DMS153 treated with DMSO at 0.1 percent for 48 hours (cell line): ENCODE results near the gene MRPS12.

Experiments
- DNase-seq: peaks from one replicate; lab custom pipeline; 2025; ENCODE audit not compliant: unreplicated experiment; lab: John Stamatoyannopoulos, UW

MRPS12 gene

DNA sequence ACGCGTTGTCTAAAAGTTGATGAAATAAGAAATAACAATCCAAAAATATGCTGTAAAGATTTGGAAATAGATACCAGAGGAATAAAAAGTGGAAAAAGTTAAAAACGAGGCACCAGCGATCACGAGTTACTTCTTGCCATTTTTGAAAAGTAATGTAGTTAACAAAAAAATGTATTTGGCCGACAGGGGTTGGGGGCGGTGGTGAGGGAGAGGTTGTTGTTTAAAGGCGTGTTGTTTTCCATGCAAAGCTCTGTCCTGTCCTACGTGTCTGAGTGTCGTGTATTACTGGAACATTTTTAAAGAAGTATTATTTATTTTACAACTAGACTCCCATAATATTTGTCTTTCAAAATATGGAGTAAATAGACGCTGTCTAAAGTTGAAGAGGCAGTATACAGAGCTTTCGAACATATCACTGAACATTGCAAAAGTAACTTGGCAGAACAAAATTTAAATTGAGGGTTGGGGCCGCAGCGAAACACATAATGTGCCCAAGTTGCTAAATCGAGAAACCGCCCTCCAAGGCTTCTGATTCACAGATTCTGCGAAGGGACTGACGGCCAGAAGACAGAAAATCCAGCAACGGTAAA lies 44.0 kb downstream of the MRPS12 start:
- no peak for DNase-seq

DNA sequence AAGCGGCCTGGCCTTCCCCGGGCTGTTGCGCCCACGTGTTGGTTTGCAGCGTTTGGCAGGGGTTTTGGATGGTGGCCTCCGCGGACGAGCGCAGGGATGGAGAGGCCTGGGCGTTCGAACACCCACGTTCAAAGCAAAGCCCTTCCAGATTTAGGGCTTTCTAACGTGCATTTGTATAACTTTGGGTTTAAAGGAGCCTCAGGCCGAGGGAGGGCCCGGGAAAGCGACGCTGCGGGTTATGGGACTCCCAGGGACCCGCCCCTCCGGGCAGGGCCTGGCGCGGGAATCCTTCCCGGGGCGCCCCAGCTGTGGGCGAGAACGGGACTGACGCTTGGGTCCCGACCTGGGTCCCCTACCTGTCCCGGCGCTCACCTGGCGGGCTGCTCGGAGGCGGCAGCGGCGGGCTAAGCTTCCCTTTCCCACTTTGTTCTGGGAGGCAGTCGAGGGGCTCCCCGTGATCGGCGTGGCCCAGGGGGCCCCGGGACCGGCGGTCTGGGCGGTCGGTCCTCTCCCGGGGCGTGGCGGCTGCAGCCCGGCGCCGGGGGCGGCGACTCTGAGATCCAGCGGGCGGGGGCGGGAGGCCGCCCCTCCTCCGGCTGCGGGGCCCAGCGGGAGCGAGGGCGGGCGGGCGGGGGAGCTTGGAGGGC lies 44.6 kb downstream of the MRPS12 start, which contains the start of gene FBXO17:
TSS of gene FBXO17 (minus strand) at position 529 of the 647 bp plus-strand sequence. CDS start 25,423 bp downstream, outside the sequence.
- DNase-seq: no peak

DNA sequence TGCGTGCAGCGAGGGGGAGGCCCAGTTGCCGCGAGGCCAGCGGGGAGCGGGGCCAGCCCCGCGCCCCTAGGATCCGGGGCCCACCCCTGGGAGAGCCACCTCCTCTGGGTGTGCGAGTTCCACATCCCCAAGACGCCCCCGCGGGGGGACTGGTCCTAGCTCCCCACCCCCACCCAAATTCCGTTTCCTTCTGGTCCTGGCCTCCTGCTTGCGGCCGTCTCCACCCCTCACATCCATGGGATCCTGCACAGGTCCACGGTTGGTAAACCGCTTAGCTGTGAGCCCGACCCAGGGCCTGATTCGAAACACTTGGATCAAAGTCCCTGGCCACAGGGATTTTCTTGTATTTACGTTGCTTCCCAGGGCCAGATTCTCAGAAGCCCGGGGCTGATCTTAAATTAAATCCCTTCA lies 45.1 kb downstream of the MRPS12 start:
- no peak for DNase-seq

DNA sequence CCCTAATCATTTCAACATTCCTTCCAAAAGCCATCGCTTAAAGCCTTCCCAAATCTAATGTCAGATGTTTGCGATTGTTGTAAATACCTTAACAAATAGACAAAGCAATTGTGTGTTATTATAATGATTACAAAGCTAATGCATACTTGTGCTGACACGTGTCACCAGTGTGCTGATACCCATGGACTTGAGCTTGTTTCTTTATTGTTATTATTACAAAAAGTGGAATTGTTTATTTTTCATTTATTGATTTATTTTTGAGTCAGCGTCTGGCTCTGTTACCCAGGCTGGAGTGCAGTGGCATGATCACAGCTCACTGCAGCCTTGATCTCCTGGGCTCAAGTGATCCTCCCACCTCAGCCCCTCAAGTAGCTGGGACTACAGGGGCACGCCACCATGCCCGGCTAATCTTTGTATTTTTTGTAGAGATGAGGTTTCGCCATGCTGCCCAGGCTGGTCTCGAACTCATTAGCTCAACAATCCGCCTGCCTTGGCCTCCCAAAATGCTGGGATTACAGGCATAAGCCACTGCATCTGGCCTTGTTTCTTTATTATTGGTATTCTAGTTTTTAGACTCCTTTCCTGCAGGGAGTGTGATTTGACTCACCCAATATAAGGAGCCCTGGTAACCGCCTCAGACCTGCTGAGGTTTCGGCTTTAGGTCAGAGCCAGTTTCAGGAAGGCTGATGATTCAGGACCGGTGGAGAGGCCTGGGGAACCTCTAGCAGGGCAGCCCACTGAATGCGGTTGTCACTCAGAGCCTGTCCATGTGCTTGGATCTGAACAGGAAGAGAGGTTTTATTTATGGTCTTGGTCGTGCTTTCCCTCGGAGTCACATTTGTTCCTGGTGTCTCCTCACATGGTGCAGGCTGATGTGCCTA lies 46.9 kb downstream of the MRPS12 start:
- no peak for DNase-seq

DNA sequence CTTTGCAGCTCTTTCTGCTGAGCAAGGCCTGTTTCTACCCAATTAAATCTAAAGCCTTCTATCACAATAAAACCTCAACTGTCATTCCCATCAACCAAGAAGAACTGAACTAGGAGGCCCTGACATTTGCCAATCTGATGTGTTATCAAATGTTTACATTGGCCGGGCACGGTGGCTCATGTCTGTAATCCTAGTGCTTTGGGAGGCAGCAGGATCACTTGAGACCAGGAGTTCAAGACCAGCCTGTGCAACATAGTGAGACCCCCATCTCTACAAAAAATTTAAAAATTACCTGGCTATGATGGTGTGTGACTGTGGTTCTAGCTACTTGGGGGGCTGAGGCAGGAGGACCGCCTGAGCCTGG lies 47.6 kb downstream of the MRPS12 start:
- DNase-seq: no peak

DNA sequence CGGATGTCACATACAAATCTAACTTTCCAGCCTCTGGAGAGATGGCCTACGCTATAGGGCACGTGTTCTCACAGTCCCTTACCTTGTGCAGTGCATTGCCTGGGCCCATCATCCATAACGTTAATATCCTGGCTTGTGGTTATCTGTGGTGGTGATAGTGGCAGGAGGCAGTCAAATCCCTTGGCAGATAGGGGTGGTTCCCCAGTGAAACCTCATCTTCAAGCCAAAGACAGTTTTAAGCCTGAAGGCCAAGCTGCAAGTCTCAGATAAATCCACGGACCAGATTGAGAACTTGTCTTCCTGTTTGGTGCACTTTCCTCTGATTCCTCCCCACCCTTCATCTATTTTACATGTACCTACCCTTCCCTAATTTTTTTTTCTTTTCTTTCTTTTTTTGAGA lies 49.1 kb downstream of the MRPS12 start:
- DNase-seq: no peak

DNA sequence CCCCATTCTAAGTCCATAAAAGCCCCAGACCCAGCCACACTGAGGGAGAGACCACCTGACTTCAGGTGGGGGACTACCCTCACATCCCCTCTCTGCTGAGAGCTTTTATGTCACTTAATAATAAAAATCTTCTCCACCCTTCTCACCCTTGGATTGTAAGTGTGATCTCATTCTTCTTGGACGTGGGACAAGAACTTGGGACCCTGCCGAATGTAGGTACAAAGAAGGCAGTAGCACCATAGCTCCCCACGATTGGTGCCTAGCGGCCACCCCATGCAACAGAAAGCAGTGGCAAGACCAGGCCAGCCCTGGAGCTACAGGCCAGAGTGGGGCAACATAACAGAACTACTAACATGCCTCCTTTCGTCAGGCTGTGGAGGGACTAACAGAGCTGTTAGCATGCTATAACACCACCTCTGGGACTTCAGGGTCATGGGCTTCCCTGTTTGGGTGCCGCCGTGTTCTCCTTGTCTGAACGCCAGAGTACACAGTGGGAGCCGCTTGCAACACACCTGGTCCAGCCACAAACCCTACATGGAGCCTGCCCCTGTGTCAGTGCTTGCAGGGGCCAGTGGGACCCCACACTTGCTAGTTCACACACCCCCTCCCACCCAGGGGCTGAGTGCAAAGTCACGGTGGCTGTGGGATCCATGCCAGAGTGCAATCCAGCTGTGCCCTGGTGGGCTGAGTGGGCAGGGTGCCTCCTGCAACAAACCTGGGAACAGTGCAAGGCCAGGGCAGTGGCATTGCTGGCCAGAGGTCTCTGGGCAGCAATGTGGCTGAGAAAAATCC lies 50.0 kb downstream of the MRPS12 start:
- DNase-seq: no peak
